Cerebellar nuclear complex (tissue), 1 donor: ENCODE measurements around the gene MLPH.

Source experiments
- DNase-seq, 2 experiments: peaks; one replicate each; lab custom pipeline; 2025; lab: John Stamatoyannopoulos, UW

Gene MLPH

DNA sequence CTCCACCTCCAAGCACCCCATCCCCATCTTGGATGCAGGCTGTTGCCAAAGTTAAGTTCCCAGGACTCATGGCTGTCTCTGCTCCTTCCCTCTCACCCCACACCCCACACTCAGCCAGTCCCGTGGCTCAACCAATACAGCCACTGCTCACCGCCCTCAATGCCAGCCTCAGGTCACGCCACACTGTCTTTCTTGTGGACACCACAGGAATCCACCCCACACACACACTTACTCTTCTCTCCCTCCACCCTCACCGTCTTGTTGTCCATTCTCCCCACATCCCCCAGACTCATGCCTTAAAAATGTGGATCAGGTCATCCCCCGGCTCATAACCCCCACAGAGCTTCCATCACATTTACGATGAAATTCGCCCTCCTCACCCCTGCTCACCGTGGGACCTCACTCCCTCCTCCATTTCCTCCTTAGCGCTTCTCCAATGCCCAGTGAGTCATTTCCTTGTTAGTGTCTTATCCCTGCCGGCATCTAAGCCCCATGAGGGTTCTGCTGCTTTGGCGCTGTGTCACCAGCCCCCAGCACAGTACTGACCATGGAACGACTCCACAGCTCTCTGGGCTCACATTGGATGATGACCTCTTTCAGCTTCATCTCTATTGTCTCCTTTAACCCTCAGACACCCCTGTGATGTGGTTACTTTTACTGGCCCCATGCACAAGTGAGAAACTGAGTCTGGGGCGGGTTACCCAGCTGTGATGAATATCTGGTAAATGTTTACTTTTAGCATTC is 13.8 kb downstream of the MLPH start:
- DNase-seq: no peak

DNA sequence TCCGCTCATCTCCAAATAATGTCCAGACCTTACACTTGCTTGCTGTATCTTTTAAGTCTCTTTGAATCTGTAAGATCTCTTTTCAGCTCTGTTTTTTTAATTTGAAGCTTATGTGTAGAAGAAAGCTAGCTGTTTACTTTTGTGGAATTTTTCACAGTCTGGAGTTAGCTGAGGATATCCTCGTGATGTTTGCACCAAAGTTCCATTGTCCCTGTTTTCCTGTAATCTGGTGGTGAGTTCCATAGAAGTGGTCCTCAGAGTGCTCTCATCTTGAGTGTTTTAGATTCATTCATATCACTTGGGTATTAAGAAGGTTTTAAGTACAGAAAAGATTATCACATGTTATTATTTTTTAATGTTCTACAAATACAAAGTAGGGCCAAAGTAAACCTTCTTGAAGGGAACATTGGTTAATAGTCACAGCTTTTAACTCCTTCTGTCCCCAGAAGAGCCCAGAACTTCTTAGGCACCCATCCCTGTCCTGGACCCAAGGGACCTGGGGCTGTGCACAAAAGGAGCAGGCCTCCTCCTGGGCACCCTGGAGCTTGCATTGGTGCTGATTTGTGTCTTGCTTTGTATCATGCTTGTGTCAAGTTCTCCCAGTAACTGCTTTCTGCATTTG is 15.0 kb downstream of the MLPH start:
- DNase-seq: no peak

DNA sequence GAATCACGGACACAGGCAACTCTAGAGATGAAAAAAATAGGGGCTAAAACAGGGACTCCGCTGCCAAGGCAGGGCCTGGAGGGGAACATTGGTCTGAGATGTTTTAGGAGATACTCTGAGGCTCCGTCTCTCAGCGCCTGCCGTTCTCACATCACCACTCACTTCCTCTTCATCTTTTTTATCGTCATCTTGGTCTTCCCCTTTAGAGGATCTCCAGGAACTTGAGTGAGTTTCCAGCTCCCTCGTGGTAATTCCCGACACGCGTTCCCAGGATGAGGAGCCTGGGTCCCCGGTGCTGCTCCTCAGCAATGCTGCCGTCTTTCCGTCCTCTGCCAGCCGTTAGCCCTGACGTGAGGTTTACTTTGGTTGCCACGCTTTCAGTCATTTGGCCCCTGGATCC is 16.1 kb downstream of the MLPH start:
- no peak for DNase-seq

DNA sequence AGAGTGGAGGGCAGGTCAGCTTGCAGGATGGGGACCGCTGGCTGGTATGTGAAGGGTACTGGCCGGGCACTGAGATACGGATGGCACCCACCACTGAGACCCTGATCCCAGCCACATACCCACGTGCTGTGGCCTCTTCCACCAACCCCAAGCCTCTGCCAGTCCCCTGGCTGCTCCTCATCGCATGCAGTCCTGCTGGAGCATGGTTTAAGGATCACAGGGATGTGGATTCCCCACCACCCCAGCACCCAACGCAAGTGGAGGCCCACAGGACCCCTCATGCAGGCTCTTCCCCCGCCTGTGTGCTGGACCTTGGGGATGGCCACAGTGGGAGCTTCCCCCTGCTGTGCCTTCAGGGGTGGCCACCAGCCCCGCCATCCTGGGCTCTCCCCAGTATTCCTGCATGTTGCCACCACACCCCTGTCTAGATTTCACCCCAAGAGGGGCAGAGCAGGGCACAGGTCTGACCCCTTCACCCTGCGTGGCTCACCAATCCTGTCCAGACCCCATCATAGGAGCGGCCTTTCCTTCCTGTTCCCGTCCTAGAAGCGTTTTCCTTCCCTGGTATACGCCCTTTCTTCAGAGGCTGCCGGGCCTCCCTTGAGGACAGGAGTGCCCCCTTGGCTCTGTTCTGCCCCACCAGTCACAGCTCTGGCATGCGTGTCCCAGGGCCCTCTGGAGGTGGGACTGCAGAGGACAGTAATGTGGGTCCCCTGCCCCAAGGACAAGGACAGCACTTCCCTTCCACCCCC is 18.3 kb downstream of the MLPH start:
- DNase-seq: no peak

DNA sequence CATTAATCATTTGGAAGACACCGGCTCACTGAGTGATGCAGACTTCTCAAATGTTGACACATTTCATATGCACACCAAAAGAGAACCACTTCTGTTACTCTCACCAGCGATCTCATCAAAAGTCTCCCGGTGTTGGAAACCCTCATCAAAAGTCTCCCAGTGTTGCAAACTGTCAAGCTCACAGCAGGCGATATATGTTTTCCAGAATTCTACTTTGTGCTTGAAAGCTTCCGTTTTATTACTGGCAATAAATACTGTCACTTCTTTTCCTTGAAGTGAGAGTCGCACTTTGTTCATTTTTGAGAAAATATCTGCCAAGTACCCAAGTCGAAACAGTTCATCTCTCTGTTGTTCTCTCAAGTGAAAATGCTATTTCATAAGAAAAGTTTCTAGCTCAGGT is 20.5 kb downstream of the MLPH start:
- no peak for DNase-seq

DNA sequence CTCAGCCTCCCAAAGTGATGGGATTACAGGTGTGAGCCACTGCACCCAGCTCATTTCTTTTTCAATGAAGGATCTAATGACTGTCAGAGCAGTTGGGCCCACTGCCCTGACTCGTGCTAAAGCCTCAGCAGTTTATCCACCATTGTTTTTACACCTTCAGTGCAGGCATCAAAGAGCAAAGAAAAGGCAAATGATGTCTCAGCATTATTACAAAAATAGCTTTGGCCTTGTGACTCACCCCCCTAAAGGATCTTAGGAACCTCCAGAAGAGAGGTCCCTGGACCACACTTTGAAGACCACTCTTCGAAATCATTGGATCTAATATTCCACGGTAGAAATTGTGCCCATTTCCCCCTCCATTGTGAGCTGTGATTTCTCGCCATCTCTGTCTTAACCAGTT is 21.3 kb downstream of the MLPH start:
- no peak for DNase-seq

DNA sequence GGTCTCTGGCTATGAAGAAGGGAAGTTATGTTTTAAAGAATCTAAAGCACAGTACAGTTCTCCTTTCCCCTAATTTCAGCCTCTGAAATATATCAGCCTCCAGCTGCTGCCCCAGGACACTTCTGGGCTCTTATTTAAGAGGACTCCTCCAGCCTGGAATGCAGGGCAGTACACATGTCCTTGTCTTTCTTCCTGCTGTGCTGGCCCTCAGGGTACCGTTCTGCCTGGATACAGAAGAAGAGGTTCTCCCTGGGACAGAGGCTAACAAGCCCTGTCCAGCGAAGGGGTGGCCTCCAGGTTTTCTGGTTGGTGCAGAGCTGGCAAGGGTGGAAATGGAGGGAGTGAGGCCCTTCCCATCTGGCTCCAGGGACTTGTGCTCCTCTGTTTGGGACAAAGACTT is 22.1 kb downstream of the MLPH start:
- no peak for DNase-seq

DNA sequence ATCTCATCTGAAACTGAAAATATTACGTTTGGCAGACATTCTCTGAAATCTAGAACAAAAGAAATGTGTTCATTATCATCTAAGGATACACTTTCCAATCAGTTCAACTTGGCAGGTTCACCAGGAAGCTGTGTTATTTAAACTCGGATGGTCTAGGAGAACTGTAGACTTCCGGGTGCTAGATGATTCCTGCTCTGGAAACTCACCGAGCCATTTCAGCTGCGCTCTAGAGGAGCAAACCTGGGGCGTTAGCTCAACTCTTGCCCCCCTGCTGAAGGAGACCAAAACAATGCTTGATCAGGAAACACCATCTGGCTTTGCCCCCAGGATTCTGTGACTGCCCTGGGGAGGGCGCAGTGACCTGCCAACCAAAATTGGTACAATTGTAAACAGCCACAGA is 22.9 kb downstream of the MLPH start:
- no peak for DNase-seq

DNA sequence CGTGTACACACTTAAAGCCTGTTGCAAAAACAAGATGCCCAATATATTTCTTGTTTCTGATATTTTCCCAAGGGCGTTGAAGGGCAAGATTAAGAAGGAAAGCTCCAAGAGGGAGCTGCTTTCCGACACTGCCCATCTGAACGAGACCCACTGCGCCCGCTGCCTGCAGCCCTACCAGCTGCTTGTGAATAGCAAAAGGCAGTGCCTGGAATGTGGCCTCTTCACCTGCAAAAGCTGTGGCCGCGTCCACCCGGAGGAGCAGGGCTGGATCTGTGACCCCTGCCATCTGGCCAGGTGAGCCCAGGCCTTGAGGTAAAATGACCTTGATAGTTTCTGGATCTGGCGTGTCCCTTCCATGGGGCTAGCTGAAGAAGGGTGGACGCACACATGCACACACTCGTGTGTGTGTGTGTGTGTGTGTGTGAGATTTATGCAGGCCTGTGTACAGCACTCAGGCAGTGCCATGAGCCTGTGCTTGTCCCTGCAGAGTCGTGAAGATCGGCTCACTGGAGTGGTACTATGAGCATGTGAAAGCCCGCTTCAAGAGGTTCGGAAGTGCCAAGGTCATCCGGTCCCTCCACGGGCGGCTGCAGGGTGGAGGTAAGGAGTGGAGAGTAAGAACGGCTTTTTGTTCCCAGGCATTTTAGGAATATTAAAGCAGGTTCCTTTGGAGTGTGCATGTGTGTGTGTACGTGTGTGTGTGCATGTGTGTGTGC is 23.6 kb downstream of the MLPH start:
- no peak for DNase-seq

DNA sequence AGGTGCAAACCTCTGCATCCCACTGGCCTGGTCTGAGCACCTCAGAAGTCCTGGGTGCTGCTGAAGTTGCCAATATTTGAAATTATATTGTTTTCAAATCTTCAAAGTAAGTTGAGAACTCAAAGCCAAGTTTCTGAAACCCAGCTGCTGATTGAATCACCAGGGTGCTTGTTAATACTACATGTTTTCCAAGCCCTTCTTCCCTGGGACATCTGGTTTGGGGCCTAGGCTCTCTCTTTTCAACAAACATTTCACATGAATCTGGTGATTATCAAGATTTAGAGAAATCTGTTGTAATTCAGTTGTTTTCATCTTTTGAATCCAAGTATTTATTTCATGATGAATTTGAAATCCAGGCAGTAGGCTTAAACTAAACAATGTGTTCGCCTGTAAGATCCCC is 24.4 kb downstream of the MLPH start:
- DNase-seq: no peak

DNA sequence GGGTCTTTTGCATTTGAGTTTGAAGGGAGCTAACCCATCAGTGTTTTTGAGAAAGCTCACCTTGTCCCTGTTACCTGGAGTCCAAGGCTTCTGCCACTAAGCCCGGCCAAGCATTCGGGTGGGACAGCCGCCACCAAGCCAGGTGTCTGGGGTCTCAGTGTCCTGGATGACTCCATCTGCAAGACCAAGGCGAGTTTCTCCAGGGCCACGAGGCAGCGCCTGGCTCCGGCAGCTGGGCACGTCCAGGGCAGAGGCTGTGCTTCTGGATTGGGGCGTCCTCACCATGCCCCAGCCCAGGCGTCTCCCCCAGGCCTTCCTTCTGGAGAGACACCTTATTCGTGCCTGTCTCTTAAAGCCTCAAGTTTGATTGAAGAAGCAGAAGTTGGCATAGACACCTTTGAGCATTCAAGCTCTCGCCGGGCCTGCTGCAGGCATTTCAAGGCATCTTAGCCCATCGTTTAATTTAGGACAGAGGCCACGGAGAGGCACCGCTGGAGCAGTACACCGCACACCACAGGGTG is 24.9 kb downstream of the MLPH start:
- DNase-seq: no peak

DNA sequence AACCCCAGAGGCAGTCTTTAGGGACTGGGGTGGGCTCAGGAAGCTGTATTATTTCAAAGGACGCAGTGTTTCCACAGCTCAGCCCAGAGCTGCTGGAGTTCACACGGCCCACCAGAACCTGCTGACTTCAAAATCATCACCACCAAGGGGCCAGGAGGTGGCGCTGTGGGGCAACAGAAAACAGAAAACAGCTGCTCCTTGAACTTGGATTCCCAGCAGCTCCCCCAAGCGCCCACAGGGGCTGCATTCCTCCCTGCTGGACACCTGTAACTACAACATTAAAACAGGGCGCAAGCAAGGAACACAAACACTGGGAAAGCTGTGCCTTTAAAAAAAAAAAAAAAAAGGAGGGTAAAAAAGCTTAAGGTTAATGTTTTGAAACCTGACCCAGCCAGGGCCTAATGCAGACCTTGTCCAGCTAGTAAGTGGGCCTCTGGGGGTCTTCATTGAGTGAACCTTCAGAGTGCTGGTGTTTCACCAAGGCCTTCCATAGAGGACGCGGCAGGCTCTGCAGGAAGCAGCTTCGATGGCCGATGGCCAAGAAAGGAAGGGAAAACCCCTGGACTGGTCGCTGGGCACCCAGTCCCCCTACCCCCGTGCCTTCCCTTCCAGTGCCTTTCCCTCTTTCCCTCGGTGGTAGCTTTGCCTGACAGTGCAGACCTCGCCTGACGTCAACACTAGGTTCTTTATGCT is 25.9 kb downstream of the MLPH start:
- DNase-seq: no peak

DNA sequence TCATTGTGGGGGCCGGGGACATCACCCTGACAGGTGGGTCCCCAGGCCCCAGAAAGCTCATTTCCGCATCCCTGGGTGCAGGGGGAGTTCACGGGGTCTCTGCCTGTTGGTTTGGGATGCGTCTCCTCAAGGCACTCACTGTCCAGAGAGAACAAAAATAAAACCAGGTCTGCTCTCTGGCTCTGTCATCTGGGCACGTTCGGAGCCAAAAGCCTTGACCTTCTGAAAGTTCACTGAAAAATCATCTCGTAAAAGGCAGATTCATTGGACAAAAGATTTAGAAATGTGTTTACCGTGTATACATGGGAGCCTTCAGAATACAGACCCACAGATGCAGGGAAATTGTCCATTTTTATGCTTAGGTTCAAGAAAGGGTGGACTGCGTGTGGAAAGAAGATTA is 26.6 kb downstream of the MLPH start:
- DNase-seq: no peak

DNA sequence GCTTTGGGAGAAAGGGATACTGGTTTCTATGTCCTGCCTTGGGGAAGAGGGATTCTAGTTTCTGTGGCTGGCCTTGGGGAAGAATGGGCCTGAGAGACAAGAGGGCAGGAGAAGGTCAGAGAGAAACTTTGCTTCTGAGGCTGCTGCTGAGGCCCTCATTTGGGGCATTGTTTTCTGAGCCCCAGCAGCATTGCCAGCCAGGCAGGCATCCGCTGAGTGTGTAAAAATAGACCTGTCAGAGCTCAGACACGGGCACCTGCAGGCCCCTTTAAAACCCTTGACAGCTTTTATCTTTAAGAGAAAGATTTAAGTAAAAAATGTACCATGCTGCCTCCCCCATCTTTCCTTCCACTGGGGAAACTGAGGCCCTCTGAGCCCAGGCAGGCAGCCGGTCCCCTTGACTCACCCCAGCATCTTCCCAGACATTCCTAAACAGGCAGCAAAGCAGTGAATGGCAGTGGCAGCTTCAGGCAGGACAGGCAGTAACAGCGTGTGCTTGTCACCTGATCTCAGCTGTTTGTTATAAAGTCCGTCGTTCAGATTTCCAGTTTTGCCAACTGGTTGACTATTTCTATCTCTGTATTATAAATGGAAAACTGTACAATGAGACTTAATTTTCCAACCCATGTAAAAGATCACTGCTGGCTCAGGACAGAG is 27.6 kb downstream of the MLPH start:
- DNase-seq: no peak

DNA sequence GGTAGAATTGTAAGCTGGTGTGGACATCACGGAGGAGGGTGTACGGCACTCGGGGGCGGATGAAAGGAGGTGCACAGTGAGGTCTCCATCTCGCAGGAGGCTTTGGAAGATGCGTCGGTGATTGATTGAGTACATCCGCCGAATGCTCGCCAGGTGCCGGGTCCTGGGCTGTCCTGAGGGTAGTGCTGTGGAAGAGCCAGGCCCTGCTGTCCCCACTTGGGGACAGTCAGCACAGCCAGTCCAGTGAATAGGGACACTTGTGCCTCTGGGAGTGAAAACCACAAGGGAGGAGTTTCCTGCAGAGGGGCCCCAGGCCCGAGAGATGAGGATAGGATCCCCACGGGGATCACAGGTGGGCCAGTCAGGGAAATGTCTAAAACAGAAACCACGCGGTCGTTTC is 28.1 kb downstream of the MLPH start:
- no peak for DNase-seq

DNA sequence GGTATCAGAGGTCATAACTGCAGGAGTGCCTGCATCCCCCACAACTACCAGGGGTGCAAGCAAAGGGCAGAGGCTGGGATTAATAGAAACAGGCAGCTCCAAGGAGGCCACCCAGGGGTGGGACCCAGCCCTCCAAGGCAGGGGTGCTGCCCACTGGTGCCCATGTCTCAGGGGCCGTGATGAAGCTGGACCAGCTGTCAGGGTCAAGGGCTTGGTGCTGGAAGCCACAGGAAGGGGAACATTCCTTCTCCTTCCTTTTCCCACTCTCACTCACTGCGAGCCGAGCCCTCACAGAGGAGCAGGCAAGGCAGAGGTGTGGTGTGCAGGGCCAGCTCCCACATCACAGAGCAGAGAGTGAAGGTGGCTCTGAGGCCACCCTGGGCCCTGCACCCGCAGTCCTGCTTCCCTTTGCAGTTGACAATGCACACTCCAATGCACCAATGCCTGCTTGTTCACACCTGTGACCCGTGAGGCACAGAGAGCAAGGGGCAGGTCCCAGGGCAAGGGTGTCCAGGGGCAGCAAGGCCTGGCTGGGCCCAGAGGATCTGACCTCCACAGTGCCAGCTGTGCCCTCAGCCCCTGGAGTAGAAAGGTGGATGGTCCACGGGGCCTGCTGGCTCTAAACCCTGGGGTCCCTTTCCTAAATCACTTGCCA is 28.7 kb downstream of the MLPH start:
- DNase-seq: no peak

DNA sequence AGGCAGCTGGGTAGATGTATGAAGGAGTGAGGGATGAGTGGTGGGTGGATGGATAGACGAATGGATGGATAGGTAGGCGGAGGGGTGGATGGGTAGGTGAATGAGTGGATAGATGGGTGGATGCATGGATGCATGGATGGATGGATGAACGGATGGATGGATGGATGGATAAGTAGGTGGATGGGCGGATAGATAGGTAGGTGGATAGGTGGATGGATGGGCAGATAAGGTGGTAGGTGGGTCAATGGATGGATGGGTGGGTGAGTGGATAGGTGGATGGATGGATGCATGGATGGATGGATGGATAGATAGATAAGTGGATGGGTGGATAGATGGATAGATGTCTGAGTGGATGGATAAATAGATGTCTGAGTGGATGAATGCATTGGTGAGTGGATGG is 30.1 kb downstream of the MLPH start:
- DNase-seq: no peak

DNA sequence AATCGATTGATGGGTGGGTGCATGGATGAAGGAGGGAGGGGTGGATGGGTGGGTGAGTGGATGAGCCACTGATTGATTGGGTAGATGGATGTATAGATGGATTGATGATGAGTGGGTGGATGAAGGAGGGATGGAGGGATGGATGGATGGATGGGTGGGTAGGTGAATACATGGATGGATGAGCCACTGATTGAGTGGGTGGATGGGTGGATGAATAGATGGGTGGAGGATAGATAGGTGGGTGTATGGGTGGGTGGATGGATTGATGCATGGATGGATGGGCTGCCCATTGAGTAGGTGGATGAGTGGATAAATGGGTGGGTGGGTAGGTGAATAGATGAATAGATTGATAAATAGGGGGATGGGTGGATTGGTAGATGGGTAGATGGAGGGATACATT is 30.9 kb downstream of the MLPH start:
- no peak for DNase-seq

DNA sequence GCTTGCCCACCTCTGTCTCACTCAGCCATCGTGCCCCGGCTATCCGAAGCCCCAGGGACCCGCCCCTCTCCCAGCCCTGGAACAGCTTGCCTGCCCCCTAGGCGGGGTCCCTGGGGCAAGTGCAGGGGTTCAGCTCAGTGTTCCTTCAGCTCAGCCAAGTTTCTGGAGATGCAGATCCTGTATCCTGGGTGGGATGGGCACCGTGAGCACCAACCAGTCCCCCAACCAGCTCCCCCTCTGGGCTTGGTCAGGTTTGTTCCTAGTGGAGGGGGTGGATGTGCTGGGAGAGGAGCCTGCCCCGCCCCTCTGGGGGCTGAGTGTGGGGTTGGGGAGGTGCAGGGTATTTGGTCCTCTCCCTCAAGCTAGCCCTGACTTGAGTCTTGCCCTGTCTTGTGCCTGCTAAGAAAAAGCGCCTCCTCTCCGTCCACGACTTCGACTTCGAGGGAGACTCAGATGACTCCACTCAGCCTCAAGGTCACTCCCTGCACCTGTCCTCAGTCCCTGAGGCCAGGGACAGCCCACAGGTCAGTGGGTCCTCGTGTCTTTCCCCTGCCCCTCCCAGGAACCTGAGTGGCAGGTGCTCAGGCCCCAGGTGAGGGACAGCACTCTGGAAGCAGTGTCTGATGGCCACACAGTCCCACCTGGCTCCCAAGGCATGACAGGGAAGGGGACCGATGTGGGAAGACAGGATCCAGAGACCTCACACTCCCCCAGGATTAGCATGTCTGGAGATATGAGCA is 32.6 kb downstream of the MLPH start:
- DNase-seq: no peak

DNA sequence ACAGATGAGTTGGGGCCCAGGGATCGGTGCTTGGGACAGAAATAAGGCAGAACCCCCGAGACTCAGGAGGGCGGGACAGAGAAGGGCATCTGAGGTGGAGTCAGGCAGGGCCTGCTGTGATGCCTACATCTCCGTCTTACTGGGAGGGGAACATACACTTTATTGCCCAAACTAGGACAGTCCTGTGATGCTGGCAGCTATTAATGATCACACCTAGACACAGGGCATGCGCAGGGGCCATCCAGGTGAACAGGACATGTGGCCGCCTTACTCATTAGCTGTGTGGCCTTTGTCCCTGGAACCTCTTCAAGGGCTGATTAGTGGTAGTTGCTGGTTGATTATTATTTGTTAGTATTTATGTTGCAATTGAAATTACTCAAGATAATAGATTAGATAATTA is 33.2 kb downstream of the MLPH start:
- no peak for DNase-seq
